Heart right ventricle (tissue), 16 donors: ENCODE measurements around the gene SERPINA7. TPM values are rescaled to one million over a fixed set of nuclear protein-coding genes. Genes with fewer than 3 reads are reported as not detected.

ENCODE experiments used
- ATAC-seq, 8 donors: fragments of 200-7000 bp; cut with Tn5 transposase; one replicate each; pipeline ENCODE4 v1.9.1; 2020; ENCODE audit warnings: mild to moderate bottlenecking in 8 of 8, moderate library complexity in 8 of 8, moderate number of reproducible peaks in 1 of 8
- DNase-seq, 2 donors: peaks; one replicate each; pipeline ENCODE4 v3.0.0-alpha.2; 2020
- H3K27ac ChIP-seq, 10 donors: fragments of 200-600 bp; sonication (generic) in 2 of 10; one replicate each; pipeline versions ENCODE4 v1.5.0 to v1.8.0; 2020 to 2022; ENCODE audit warnings: mild to moderate bottlenecking in 3 of 10
- H3K27me3 ChIP-seq, 7 donors: fragments of 200-600 bp; one replicate each; pipeline ENCODE4 v1.8.0; 2021 to 2022; ENCODE audit warnings: mild to moderate bottlenecking in 2 of 7
- H3K36me3 ChIP-seq, 9 donors: fragments of 200-600 bp; sonication (generic) in 1 of 9; one replicate each; pipeline versions ENCODE4 v1.5.0 to v1.8.0; 2020 to 2022; ENCODE audit warnings: mild to moderate bottlenecking in 2 of 9
- H3K4me1 ChIP-seq, 9 donors: fragments of 200-600 bp; sonication (generic) in 1 of 9; one replicate each; pipeline versions ENCODE4 v1.5.0 to v1.8.0; 2020 to 2022; ENCODE audit warnings: mild to moderate bottlenecking in 4 of 9
- H3K4me3 ChIP-seq, 10 donors: fragments of 200-600 bp; sonication (generic) in 2 of 10; one replicate each; pipeline versions ENCODE4 v1.5.0 to v1.8.0; 2020 to 2022; ENCODE audit warnings: mild to moderate bottlenecking in 7 of 10, moderate library complexity in 2 of 10
- H3K9me3 ChIP-seq, 11 donors: fragments of 200-600 bp in 10 of 11; sonication (generic) in 2 of 11; one replicate each; pipeline versions ENCODE4 v1.5.0 to v1.8.0; 2013 to 2022; ENCODE audit warnings: mild to moderate bottlenecking in 2 of 11, control low read depth in 1 of 11, moderate library complexity in 1 of 11
- CTCF ChIP-seq, 9 donors: fragments of 200-600 bp; sonication (generic) in 2 of 9; IDR thresholded peaks; one replicate each; pipeline versions ENCODE4 v1.5.0 to v1.8.0; 2021 to 2022; ENCODE audit warnings: antibody characterized with exemption in 9 of 9, mild to moderate bottlenecking in 5 of 9, moderate library complexity in 1 of 9
- WGBS, 2 donors: extraction: QIAGEN DNeasy Blood & Tissue Kit; methylation state at CpG; one replicate each; pipeline ENCODE4 v1.1.7; 2013; ENCODE audit warnings: inconsistent platforms in 1 of 2; 5-methylcytosine and 5-hydroxymethylcytosine counted together
- intact Hi-C, 10 donors: fragments of 100-400 bp; cut with DNase I; formaldehyde crosslinking; loops; one replicate each; pipeline versions ENCODE4 v1.11.1 to v1.14.2; 2022
- polyA plus RNA-seq, 2 donors: library from polyadenylated mRNA; stranded (reverse); fragments of 200-250 nt; gene quantifications; one replicate each; pipeline ENCODE4 v1.2.3, GENCODE V29; 2013
- total RNA-seq, 10 donors: library from RNA; stranded (reverse); fragmentation: NEBNext Ultra II Directional in 3 of 10; extraction: Animal tissue kit (Norgen Biotek cat#: 25700) in 3 of 10; gene quantifications; one replicate each; pipeline versions ENCODE4 v1.2.1 to v1.2.4, GENCODE V29; 2021 to 2023
- donor health status: Arrhythmogenic right ventricular cardiomyopathy.
- donor health status: ischemic (EF 13 %, LVEDD 7.1; RV severe dilation, severe dysfunction).
- donor health status: healthy with polysubstance abuse.
- donor health status: DM: no; HTN: yes; CAD: no.
- donor health status: DM: no; HTN: no; CAD: no.
- donor health status: ischemic (EF 25% LVEDD 6.9; RV normal size, moderate dysfunction).
- donor health status: ischemic (EF 25% LVEDD 5.7; RV mildly dilated, moderate dysfunction).
- donor health status: healthy.
- donor health status: DM: yes; HTN: yes; CAD: no.
- donor health status: Ischemic cardiomyopathy.
- donor health status: ischemic (EF 35%, LVEDD 5.7; RV mildly dilated, moderate dysfunction).
- donor health status: nonischemic (EF 11% LVEDD 7.7; RV severe dilation, severe dysfunction).
- donor health status: DM: yes; HTN: yes; CAD: no.
- donor health status: PGD.
- donor health status: ischemic (EF 29% LVEDD 5.4; RV normal size, mild dysfunction).
- donor health status: nonischemic (EF 23%, LVEDD 6.1; RV moderate dilation, normal function).

SERPINA7 gene
- total and polyA plus RNA-seq, 12 donors, result not detected

DNA sequence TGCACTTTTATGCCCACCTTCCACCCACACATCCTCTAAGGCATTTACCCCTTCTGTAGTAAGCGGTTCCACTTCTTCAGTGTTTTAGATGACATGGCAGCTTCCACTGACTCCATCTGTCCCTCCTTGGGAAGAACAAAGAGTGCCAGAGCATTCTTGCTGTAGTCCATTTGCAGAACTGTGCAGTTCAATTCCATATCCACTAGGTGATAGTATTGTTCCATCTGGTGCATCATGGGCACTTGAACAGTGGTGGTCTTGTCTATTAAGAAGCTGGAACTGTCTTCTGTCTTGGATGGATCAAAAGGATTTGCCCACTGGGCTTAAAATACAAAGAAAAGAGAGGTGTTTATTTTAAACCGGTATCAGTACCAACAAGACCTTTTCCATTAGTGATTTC, 3.5 kb downstream of the SERPINA7 start:
- ATAC-seq (no peak), DNase-seq (no peak)
- TF ChIP-seq CTCF (IDR thresholded peaks at IDR 0.05), result peak in 5 of 9 donors; percentile 16 to 29 (median 21)
- H3K27me3 ChIP-seq, result peaks cover 0 to 37% (median 0%) of the 10 kb centered on the region in 7 donors
- 74 to 80% methylated on average over 2 of the region's 2 CpGs for WGBS, 2 donors
- H3K4me3 ChIP-seq, result no peak overlapping the region
- intact Hi-C loops, result no loop called here
- H3K27ac ChIP-seq, result no peak overlapping the region
- H3K36me3 ChIP-seq, result no peaks in the 10 kb centered on the region
- H3K4me1 ChIP-seq, result no peaks in the 10 kb centered on the region
- H3K9me3 ChIP-seq, result no peaks in the 10 kb centered on the region

- ATAC-seq, result no peak
- Histone ChIP-seq H3K4me3 (no peak overlapping the region), H3K27ac (no peak overlapping the region), H3K36me3 (no peaks in the 10 kb centered on the region), H3K4me1 (no peaks in the 10 kb centered on the region), H3K9me3 (no peaks in the 10 kb centered on the region), H3K27me3 (peaks cover 0 to 20% (median 0%) of the 10 kb centered on the region in 7 donors)
- intact Hi-C loops, result no loop called here
- no peak for DNase-seq
- 85 to 92% methylated on average over 4 of the region's 4 CpGs for WGBS, 2 donors
- TF ChIP-seq CTCF (IDR thresholded peaks at IDR 0.05), result no peak
Measured at GRCh38 chrX:106023947-106024346, 14.6 kb downstream of the SERPINA7 start.

- intact Hi-C loops, result no loop called here
- ATAC-seq, result no peak
- no peaks in the 10 kb centered on the region for H3K36me3 ChIP-seq
- H3K4me1 ChIP-seq, result no peaks in the 10 kb centered on the region
- WGBS, 2 donors, result 77 to 91% methylated on average over 2 of the region's 2 CpGs
- no peak for TF ChIP-seq CTCF (IDR thresholded peaks at IDR 0.05)
- peaks cover 0 to 20% (median 0%) of the 10 kb centered on the region in 7 donors for H3K27me3 ChIP-seq
- H3K9me3 ChIP-seq, result no peaks in the 10 kb centered on the region
- H3K27ac ChIP-seq, result no peak overlapping the region
- DNase-seq, result no peak
- H3K4me3 ChIP-seq, result no peak overlapping the region
Measured at GRCh38 chrX:106022238-106022637, 16.3 kb downstream of the SERPINA7 start.

DNA sequence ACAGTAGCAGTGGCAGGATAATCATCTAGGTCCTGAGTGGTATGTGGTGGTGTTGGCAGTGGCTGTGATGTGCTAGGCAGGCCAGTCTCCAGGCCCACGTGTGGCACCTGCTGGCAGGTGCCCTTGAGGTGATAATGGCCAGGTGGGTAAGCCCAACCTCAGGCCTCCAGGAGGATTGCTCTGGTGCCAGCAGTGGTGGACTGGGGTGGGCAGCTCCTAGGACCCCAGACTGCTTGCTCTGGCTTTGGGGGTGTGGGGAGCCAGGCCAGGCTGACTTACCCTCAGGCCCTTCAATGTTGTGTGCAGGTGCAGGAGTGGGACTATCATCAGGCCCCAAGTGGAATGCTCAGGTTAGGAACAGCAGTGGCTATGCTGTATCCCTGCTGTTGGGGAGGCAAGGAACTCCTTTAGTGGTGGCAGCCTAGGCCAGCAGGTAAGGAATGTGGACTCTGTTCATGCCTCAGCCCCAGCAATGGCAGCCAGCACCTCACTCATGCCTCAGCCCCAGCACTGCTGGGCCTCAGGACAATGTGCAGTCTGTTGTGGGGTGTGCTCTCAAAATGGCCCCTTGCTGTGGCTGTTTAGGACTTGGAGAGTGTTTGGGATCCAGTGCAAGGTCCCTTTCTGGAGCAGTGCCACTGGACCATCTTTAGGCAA, 24.3 kb downstream of the SERPINA7 start:
- no peak for ATAC-seq
- peaks cover 0 to 25% (median 0%) of the 10 kb centered on the region in 11 donors for H3K9me3 ChIP-seq
- intact Hi-C loops, result no loop called here
- no peak overlapping the region for H3K4me3 ChIP-seq
- H3K27me3 ChIP-seq, result peaks cover 0 to 5% (median 0%) of the 10 kb centered on the region in 7 donors
- WGBS, 2 donors, result 54 to 75% methylated on average over 1 of the region's 1 CpG
- no peaks in the 10 kb centered on the region for H3K36me3 ChIP-seq
- H3K27ac ChIP-seq, result no peak overlapping the region
- no peaks in the 10 kb centered on the region for H3K4me1 ChIP-seq
- no peak for DNase-seq
- no peak for TF ChIP-seq CTCF (IDR thresholded peaks at IDR 0.05)
